NCI-H187 (cell line): Measurements from ENCODE around the gene UGT1A10.
"Not testable (repeated sequence)": the region's sequence is repeated elsewhere in the genome, so short reads cannot be mapped to it uniquely, and the experiment has no call there.

Source experiments
- DNase-seq, 2 experiments: peaks; one replicate each; lab custom pipeline; 2025; lab: John Stamatoyannopoulos, UW

The UGT1A10 gene

DNA sequence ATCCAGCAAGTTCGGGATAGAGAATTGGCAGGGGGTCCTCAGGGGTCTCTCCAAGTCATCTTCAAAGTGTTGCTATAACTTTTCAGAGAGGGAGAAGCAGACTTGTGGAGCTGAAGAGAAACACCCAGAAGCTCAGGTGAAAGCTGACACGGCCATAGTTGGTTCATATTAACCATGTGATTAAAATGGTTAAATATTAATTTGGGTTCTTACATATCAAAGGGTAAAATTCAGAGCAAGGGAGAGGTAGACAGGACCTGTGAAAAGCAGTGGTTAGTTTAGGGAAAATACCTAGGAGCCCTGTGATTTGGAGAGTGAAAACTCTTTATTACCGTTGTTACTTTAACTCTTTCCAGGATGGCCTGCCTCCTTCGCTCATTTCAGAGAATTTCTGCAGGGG, 56.4 kb downstream of the UGT1A10 start, which contains the start of gene UGT1A6:
Gene UGT1A6 (plus strand): TSS at position 243 of the 400 bp plus-strand sequence. CDS start 115 bp downstream, at position 358.
- DNase-seq: no peak

DNA sequence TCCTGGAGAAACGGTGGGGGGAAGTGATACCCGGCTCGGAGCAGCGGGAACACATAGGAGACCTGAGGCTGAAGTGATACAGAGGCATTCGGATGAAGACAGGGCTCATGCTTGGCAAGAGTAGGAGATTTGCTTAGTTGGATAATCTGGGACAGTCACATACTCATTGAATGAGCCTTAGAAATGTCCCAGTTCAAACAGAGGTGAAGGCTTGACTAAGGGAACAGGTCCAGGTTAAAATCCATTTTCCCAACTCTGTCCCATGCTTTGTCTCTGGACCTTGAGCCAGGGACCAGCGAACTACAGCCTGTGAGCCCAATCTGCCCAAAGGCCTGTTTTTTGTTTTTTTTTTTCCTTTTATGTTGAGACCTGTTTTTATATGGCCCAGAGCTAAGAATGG, 57.7 kb downstream of the UGT1A10 start:
- no peak for DNase-seq

- no peak for DNase-seq
These were observed 62.5 kb downstream of the UGT1A10 start for GRCh38 chr2:233698740-233699139.

- DNase-seq: no peak
These were observed 63.3 kb downstream of the UGT1A10 start for GRCh38 chr2:233699424-233700027.

GRCh38 chr2:233700028-233700635, 63.9 kb downstream of the UGT1A10 start:
- DNase-seq: no peak

DNA sequence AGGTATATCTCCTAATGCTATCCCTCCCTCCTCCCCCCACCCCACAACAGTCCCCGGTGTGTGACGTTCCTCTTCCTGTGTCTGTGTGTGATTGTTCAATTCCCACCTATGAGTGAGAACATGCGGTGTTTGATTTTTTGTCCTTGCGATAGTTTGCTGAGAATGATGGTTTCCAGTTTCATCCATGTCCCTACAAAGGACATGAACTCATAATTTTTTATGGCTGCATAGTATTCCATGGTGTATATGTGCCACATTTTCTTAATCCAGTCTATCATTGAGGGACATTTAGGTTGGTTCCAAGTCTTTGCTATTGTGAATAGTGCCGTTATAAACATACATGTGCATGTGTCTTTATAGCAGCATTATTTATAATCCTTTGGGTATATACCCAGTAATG, 64.6 kb downstream of the UGT1A10 start:
- not testable (repeated sequence) for DNase-seq

- no peak for DNase-seq
These were observed 66.0 kb downstream of the UGT1A10 start for GRCh38 chr2:233702238-233702637.

DNA sequence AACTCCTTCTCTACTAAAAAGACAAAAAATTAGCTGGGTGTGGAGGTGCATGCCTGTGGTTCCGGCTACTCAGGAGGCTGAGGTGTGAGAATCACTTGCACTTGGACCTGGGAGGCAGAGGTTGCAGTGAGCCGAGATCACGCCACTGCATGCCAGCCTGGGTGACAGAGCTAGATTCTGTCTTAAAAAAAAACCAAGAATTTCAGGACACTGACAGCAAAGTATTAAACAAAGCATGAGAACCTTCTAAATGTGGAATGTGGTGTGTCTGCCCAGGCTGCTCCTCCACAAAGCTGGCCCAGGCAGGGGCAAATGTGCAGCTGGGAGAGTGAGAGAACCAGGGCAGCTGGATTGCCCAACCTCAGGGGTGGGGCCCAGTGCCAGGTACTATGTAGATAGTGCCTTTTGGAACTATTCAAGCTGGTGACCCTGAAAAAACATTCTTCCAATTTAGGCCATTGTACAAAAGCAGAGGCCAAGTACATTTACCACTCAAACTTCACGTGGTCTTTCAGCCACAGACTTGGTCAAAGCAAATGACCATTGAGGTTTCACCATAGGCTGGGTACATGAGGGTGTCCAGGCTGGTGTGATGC, 69.8 kb downstream of the UGT1A10 start:
- DNase-seq: no peak

DNA sequence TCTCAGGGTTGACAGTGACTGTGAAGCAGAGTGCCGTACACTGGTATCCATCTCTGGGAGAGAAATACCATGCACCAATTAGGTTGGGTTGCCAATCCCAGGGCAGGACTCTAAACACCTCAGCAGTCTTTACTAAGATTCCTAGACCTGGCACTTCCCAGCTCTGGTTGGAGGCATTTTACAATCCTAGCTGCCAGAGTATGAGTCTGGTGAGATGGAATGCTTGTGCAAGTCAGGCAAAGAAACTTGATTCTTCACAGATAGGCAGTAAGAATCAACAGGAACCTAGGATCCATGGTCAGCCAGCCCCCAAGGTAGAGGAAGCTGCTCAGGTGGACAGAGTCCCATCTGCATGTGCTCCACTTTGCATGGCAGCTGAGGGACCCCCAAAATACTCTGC, 70.5 kb downstream of the UGT1A10 start:
- DNase-seq: no peak

GRCh38 chr2:233707940-233708644, 71.8 kb downstream of the UGT1A10 start:
- DNase-seq: no peak

DNA sequence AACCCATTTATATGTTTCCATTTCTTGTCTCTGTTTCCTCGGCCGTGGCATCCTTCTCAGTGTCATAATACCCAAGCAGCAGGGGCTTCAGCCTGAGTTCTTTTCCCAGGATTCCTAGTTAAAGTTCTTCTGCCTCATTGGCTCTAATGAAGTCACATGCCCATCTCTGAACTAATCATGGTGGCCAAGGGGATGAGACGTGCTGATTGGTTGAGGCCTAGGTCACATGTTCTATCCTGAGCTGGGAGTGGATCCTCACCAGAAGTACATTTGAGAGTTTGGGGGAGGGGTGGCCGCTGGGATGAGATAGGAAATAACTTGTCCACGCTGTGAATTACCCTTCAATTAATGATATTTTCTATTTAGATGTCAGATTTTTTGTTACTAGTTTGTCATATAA, 72.7 kb downstream of the UGT1A10 start:
- DNase-seq: no peak

DNA sequence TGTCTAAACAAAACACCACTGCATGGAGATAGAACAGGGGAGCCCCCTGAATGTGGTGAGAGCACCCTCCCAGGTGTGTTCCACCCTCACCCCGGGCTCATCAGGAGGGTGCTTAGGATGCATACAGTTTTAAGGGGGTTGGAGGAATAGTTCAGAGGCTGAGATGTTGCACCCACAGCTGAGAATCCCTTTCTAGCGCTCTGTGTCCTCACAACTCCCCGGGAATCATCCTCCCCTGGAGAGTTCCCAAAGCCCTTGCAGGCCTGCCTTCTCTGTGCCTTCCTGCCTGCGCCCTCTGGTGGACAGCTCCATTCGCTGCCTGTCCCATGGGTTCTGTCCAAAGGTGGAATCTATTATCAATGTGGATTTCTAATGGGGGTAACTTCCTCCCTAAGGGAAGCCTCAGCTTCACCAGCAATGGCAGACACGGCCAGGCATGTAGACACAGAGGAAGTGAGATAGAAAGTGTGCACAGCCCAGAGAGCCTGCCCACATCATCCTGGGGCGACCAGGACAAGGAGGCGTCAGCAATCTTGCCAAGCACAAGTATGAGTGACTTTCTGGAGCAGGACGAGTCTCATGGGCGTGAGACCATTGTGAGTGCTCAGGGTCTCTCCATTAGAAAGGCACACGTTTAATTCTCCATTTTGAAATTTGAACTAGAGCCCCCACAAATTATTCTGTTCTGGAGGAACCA, 75.2 kb downstream of the UGT1A10 start:
- peak; percentile 4 to 6 for DNase-seq

GRCh38 chr2:233712611-233713261, 76.5 kb downstream of the UGT1A10 start, which contains the start of gene UGT1A5:
UGT1A5 (plus strand) TSS chr2:233712907; CDS start chr2:233712992, 85 bp downstream.
- DNase-seq: no peak

DNA sequence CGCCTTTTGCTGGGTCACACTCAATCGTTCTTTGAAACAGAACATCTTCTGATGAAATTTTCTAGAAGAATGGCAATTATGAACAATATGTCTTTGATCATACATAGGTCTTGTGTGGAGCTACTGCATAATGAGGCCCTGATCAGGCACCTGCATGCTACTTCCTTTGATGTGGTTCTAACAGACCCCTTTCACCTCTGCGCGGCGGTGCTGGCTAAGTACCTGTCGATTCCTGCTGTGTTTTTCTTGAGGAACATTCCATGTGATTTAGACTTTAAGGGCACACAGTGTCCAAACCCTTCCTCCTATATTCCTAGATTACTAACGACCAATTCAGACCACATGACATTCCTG, 77.0 kb downstream of the UGT1A10 start:
- no peak for DNase-seq

DNA sequence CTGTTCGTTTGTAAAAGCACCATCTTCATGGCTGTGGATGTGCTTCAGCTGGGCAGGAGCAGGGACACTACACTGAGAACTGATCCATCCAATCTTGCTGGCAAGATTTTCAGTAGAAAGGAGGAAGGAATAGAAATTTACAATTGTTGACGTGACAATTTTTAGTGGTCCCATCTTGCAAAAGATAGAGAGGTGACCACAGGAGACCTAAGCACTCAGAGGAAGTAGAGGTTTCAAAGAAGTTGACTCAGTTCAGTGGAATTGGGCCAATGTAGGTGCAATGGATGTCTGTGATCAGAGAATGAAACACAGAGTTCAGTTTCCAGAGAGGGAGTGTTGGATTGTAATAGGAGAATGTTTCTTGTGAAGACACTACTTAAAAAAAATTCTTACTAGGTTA, 77.9 kb downstream of the UGT1A10 start:
- no peak for DNase-seq

GRCh38 chr2:233718552-233718951, 82.3 kb downstream of the UGT1A10 start, which contains the start of gene UGT1A4:
UGT1A4 (plus strand) TSS chr2:233718736; CDS start chr2:233718821, 85 bp downstream.
- no peak for DNase-seq

GRCh38 chr2:233728723-233729301, 92.6 kb downstream of the UGT1A10 start, which contains the start of gene UGT1A3:
UGT1A3 (plus strand) TSS chr2:233729042; CDS start chr2:233729127, 85 bp downstream.
- DNase-seq: no peak

GRCh38 chr2:233736868-233737653, 100.8 kb downstream of the UGT1A10 start:
- not testable (repeated sequence) for DNase-seq

GRCh38 chr2:233740870-233741269, 104.6 kb downstream of the UGT1A10 start:
- no peak for DNase-seq
